Calu3 (cell line): Measurements from ENCODE around the gene SLC4A2. TPM values are rescaled to one million over a fixed set of nuclear protein-coding genes. Genes with fewer than 3 reads are reported as not detected.

Source experiments
- BruUV-seq: library from RNA; stranded (reverse); fragments of 400-500 nt; replicated peaks from 2 replicates; lab custom pipeline; 2021; lab: Mats Ljungman, UMichigan
- CTCF ChIA-PET: fragments of 300-600 bp; sonication (Branson Sonifier 250); formaldehyde crosslinking; loops from one replicate; lab custom pipeline; 2022; ENCODE audit warnings: antibody characterized with exemption; lab: Charles Lee
- DNase-seq: peaks from one replicate; pipeline ENCODE4 v3.0.0; 2022
- H3K27ac Mint-ChIP-seq: one replicate; pipeline ENCODE4 v1.8.0; 2022; ENCODE audit warnings: mixed read lengths; ENCODE audit not compliant: unreplicated experiment
- H3K27me3 Mint-ChIP-seq: one replicate; pipeline ENCODE4 v1.8.0; 2022; ENCODE audit warnings: mixed read lengths; ENCODE audit not compliant: unreplicated experiment
- H3K36me3 Mint-ChIP-seq: one replicate; pipeline ENCODE4 v1.8.0; 2022; ENCODE audit warnings: mild to moderate bottlenecking, moderate library complexity, mixed read lengths; ENCODE audit not compliant: insufficient read depth, unreplicated experiment
- H3K4me1 Mint-ChIP-seq: one replicate; pipeline ENCODE4 v1.8.0; 2022; ENCODE audit warnings: mild to moderate bottlenecking, low read depth, mixed read lengths; ENCODE audit not compliant: unreplicated experiment
- H3K4me3 Mint-ChIP-seq: one replicate; pipeline ENCODE4 v1.8.0; 2022; ENCODE audit warnings: mild to moderate bottlenecking, low read depth, moderate library complexity, mixed read lengths; ENCODE audit not compliant: unreplicated experiment
- H3K9me3 Mint-ChIP-seq: one replicate; pipeline ENCODE4 v1.8.0; 2022; ENCODE audit warnings: low read depth, mixed read lengths; ENCODE audit not compliant: unreplicated experiment
- intact Hi-C: fragments of 100-400 bp; cut with micrococcal nuclease; formaldehyde crosslinking; loops from one replicate; pipeline ENCODE4 v1.10.0; 2022; ENCODE audit not compliant: unreplicated experiment
- total RNA-seq: library from RNA; stranded (reverse); gene quantifications from 2 replicates; pipeline ENCODE4 v1.2.3, GENCODE V29; 2022
- TF ChIP-seq, protein P1 (sequence below): fragments of 200-600 bp; IDR thresholded peaks from one replicate; pipeline ENCODE4 v1.8.0; 2022; ENCODE audit warnings: antibody characterized with exemption; ENCODE audit not compliant: unreplicated experiment

Gene SLC4A2
- total RNA-seq, 1 experiment from 2014 or later = 209 TPM

DNA sequence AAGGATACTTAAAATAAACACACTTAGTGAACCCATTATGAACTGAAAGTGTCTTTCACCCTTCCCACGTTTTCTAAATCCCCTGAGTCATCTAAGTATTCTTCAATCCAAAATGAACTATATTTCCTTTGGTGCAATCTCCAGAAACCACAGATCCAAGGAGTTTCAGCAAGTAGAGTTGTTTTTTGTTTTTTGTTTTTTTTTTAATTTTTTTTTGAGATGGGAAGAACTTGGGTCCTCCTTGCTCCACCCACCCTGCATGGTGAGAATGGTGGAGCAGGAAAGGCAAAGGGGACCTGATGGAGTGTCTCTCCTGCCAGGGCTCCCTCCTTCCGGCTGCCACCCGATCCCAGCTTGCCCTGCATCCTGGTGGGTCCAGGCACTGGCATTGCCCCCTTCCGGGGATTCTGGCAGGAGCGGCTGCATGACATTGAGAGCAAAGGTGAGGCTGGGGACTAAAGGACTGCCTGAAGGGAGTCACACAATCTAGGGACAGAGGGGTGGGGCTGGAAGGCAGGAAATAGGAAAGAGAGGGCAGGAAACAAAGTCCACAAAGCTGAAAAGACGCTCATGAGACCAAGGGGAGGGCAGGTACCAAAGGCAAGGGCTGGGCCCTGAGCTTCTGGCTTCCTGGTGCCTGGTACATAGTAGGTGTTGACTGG, 47.2 kb upstream of the SLC4A2 start:
- Mint-ChIP-seq H3K4me1 (peaks cover 10% of the 10 kb centered on the region), H3K27me3 (peaks cover 23% of the 10 kb centered on the region), H3K4me3 (no peak overlapping the region), H3K36me3 (no peaks in the 10 kb centered on the region), H3K27ac (no peak overlapping the region), H3K9me3 (no peaks in the 10 kb centered on the region)
- TF ChIP-seq, protein P1, sequence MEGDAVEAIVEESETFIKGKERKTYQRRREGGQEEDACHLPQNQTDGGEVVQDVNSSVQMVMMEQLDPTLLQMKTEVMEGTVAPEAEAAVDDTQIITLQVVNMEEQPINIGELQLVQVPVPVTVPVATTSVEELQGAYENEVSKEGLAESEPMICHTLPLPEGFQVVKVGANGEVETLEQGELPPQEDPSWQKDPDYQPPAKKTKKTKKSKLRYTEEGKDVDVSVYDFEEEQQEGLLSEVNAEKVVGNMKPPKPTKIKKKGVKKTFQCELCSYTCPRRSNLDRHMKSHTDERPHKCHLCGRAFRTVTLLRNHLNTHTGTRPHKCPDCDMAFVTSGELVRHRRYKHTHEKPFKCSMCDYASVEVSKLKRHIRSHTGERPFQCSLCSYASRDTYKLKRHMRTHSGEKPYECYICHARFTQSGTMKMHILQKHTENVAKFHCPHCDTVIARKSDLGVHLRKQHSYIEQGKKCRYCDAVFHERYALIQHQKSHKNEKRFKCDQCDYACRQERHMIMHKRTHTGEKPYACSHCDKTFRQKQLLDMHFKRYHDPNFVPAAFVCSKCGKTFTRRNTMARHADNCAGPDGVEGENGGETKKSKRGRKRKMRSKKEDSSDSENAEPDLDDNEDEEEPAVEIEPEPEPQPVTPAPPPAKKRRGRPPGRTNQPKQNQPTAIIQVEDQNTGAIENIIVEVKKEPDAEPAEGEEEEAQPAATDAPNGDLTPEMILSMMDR = no peak
- no peak for DNase-seq
- CTCF ChIA-PET = interaction anchor here (0.5 kb wide), 2 partner anchors 12 to 13 kb away, joined by 4 read pairs; partner anchors contain the start of gene ATG9B
- intact Hi-C loops = no loop called here
- no TSS peak for BruUV-seq

DNA sequence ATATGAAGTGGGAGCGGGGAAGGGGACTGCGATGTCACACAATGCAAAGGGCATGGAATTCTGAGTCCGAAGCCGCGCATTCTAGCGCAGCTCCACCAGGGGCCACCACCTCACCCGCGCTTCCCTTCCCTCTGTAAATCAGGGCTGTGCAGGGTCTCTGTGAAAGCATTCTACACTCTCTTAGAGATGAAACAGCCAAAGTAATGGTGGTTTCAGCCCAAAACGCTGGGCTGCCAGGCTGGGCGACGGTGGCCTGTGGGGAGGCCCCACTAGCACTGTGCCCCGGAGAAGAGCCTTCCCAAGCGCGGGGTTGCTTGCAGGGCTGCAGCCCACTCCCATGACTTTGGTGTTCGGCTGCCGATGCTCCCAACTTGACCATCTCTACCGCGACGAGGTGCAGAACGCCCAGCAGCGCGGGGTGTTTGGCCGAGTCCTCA, 46.5 kb upstream of the SLC4A2 start:
- BruUV-seq = no TSS peak
- CTCF ChIA-PET = no interaction called here
- intact Hi-C loops = no loop called here
- peaks cover 24% of the 10 kb centered on the region for H3K27me3 Mint-ChIP-seq
- H3K27ac Mint-ChIP-seq = no peak overlapping the region
- no peaks in the 10 kb centered on the region for H3K9me3 Mint-ChIP-seq
- no peaks in the 10 kb centered on the region for H3K36me3 Mint-ChIP-seq
- H3K4me3 Mint-ChIP-seq = no peak overlapping the region
- H3K4me1 Mint-ChIP-seq = peaks cover 16% of the 10 kb centered on the region
- no peak for DNase-seq
- TF ChIP-seq, protein P1 = peak; percentile 13

DNA sequence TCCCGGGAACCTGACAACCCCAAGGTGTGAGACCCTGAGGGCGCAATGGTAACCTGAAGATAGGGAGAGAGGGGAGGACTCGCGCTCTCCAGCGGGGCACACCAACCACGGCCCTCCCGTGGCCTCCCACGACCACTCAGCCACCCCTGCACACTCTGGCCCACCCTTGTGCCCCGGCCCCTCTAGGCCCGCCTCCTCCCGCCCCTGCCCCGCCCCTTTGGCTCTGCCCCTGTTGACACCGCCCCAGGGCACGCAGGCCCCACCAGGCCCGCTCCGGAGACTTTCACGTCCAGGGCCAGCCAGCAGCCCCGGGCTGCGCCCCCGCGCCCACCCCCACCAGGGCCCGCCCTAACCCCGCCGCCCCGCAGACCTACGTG, 46.0 kb upstream of the SLC4A2 start:
- Mint-ChIP-seq H3K4me3 (no peak overlapping the region), H3K36me3 (no peaks in the 10 kb centered on the region), H3K9me3 (no peaks in the 10 kb centered on the region), H3K27me3 (peaks cover 28% of the 10 kb centered on the region), H3K4me1 (peaks cover 21% of the 10 kb centered on the region), H3K27ac (no peak overlapping the region)
- TF ChIP-seq, protein P1 = no peak
- DNase-seq = no peak
- intact Hi-C loops = no loop called here
- BruUV-seq = no TSS peak
- CTCF ChIA-PET = no interaction called here

DNA sequence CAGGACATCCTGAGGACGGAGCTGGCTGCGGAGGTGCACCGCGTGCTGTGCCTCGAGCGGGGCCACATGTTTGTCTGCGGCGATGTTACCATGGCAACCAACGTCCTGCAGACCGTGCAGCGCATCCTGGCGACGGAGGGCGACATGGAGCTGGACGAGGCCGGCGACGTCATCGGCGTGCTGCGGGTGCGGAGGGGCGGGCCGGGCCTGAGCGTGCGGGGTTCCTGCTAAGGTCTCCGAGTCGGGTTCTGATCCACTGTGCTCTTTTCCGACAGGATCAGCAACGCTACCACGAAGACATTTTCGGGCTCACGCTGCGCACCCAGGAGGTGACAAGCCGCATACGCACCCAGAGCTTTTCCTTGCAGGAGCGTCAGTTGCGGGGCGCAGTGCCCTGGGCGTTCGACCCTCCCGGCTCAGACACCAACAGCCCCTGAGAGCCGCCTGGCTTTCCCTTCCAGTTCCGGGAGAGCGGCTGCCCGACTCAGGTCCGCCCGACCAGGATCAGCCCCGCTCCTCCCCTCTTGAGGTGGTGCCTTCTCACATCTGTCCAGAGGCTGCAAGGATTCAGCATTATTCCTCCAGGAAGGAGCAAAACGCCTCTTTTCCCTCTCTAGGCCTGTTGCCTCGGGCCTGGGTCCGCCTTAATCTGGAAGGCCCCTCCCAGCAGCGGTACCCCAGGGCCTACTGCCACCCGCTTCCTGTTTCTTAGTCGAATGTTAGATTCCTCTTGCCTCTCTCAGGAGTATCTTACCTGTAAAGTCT, 45.5 kb upstream of the SLC4A2 start:
- intact Hi-C loops = no loop called here
- CTCF ChIA-PET = no interaction called here

More for the DNA sequence above, 45.5 kb upstream of the SLC4A2 start:
- Mint-ChIP-seq H3K4me1 (peaks cover 26% of the 10 kb centered on the region), H3K27me3 (peaks cover 34% of the 10 kb centered on the region), H3K36me3 (no peaks in the 10 kb centered on the region), H3K4me3 (no peak overlapping the region), H3K27ac (no peak overlapping the region), H3K9me3 (no peaks in the 10 kb centered on the region)
- TF ChIP-seq, protein P1 = no peak
- no TSS peak for BruUV-seq
- DNase-seq = no peak
